ENCODE results near the gene FADS1.

FADS1 gene

GRCh38 chr11:61766353-61766841, 50.4 kb downstream of the FADS1 start:
- DNase-seq = no peak
- TF ChIP-seq POLR2A (IDR thresholded peaks at IDR 0.05; ENCODE audit: low read length) (no peak), GATA1 (IDR thresholded peaks at IDR 0.05; ENCODE audit: low read depth, low read length) (no peak)

GRCh38 chr11:61765550-61766253, 51.1 kb downstream of the FADS1 start:
- TF ChIP-seq GATA1 (IDR thresholded peaks at IDR 0.05; ENCODE audit: low read depth, low read length) (no peak), POLR2A (IDR thresholded peaks at IDR 0.05; ENCODE audit: low read length) (no peak)
- no peak for DNase-seq

DNA sequence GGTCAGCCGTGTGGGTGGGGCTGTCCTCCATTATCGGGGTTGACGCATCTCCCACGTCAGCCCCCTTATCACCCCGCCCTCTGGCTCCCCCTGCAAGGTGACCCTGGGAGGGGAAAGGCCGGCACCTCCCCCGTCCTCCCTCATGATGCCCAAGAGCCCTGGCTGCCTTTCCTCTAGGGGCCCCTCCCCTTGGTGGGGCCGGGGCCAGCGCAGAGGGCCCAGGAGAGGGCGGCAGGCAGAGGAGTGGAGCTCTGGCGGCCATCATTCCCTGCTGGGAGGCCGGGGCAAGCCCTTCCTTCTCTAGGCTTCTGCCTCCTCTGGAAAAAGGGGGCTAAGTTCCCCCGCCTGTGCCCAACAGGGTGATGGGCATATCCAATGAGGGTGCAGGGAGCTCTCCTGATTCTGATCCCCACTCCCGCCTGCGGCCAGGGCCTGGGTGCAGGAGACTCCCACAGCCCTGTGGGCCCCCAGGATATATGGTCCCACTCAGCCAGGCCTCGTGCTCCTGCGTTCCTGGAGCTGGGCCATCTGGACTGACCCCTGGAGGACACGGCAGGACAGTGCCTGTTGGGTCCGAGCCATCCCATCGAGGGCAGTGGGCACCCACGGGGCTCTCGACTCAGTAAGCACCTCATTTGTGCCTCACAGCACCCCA, 52.1 kb downstream of the FADS1 start:
- DNase-seq = peak in 1 of 2 experiments; percentile 20

GRCh38 chr11:61763930-61764605, 52.7 kb downstream of the FADS1 start:
- no peak for DNase-seq
- TF ChIP-seq GATA1 (IDR thresholded peaks at IDR 0.05; ENCODE audit: low read depth, low read length) = no peak
- no peak for TF ChIP-seq POLR2A (IDR thresholded peaks at IDR 0.05; ENCODE audit: low read length)

More for the DNA sequence above, 52.1 kb downstream of the FADS1 start:
- no peak for TF ChIP-seq GATA1 (IDR thresholded peaks at IDR 0.05; ENCODE audit: low read depth, low read length)

- no peak for DNase-seq
- TF ChIP-seq POLR2A (IDR thresholded peaks at IDR 0.05; ENCODE audit: low read length) (no peak), GATA1 (IDR thresholded peaks at IDR 0.05; ENCODE audit: low read depth, low read length) (no peak)
These were observed 54.0 kb downstream of the FADS1 start for GRCh38 chr11:61762798-61763197.

- no peak for TF ChIP-seq GATA1 (IDR thresholded peaks at IDR 0.05; ENCODE audit: low read depth, low read length)
- DNase-seq = no peak
These were observed 54.6 kb downstream of the FADS1 start for GRCh38 chr11:61762223-61762615.

DNA sequence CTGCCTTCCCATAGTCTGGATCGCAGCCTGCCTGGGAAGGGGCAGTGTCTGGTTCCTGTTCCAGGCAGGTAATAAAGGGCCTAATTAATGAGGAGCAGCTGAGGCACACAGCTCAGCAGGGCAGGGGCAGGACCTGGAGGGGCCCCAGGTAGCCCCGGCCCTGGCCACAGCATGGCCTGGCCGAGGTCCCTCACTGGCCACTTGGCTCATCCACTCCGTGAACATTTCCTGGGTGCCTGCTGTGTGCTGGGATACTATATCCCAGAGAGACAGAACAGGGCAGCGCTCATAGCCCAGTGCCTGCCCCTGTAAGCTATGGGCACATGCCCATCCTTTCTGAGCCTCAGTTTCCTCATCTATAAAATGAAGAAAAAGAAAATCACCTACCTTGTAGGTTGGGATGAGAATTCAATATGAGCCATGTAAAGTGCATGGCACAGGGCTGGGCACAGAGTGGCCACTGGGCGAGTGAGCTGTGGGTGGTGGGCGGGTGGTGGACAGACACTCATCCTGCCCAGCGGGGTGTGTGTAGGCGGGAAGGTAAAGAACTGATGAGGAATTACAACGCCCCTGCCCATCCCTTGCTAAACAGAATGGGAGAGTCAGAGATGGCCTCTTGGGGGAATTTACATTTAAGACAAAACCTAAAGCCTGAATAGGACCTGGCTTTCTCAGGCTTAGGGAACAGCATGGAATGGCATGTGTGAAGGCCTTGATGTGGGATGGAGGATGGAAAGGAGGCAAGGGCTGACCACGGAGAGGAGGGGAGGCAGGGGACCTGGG, 55.2 kb downstream of the FADS1 start:
- TF ChIP-seq POLR2A (IDR thresholded peaks at IDR 0.05; ENCODE audit: low read length) (no peak), GATA1 (IDR thresholded peaks at IDR 0.05; ENCODE audit: low read depth, low read length) (no peak)
- no peak for DNase-seq

- TF ChIP-seq POLR2A (IDR thresholded peaks at IDR 0.05; ENCODE audit: low read length) (no peak), GATA1 (IDR thresholded peaks at IDR 0.05; ENCODE audit: low read depth, low read length) (no peak)
- DNase-seq = no peak
These were observed 55.9 kb downstream of the FADS1 start for GRCh38 chr11:61760946-61761345.

DNA sequence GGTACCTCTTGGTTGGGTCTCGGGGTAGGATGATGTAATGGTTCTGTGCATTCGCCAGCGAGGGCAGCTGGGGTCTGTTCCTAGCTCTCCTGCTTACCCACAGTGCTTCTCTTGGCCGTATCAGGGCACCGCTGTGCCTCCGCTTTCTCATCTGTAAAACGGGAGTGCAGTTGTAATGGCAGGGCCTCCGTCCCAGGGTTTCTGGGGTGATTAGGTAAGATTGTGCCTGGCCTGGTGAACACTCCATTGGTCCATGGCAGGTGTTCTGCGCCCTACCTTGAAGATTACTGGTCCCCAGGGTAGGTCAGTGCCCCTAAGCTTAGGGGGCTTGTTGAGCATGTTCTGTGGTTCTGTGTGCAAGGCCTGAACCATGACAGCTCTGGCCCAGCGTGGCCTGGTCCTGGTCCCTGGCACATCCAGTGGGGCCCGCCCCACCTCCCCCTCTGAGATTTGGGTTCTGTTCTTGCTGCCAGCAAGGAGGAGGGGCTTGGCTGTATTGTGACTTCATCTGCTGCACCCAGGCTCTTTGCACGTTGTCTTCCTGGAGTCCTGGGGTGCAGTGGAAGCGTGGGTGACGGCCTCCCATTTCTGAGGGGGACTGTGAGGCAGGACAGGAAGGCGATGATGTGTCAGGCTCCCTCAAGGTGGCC, 59.5 kb downstream of the FADS1 start:
- no peak for TF ChIP-seq GATA1 (IDR thresholded peaks at IDR 0.05; ENCODE audit: low read depth, low read length)
- no peak for DNase-seq

DNA sequence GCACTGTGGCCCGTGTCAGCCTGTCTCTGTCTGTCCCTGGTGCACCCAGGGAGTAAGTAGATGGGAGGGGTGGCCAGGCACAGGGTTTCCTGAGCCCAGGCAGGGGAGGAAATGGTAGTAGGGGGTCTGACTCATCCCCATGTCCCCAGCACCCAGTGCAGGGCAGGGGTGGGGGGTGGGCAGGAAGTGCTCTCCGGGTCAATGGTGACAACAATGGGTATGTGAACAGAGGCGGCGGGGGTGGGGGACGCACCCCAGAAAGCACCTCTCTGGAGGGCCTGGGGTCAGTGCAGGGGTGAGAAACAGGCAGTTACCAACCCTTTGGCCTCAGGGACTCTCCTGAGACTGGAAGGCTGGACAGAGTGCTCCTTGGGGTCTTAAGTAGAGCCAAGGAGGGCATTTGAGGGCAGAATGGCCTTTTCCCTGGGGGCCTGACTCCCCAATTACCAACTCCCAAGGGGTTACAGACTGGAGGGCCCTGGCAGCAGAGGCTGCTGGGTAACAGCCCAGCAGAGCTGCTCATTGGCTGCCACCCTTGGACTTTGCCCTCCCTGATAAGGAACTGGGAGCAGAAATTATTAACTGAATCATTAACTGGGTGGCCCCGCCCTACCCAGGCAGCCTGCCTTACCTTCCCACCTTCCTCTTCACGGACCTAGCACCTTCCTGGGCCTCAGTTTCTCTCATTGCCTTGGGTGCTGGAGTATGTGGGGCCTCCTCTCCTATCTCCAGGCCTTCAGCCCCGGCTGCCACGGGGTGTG, 60.2 kb downstream of the FADS1 start:
- DNase-seq = peak; percentile 68 to 81

DNA sequence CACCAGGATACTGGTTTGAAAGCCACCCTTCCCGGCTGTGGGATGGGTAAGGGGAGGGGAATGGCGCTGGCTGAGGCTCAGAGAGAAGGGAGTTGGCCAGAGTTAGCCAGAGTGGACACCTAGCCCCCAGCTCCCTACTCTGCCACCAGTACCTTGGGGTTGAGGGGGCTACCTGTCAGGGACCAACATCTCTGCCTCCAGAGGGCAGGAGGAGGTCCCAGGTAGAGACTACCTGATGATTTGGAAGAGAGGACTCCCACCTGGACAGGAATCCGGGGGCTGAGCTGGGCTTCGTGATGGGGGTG, 60.7 kb downstream of the FADS1 start:
- DNase-seq = no peak
- TF ChIP-seq GATA1 (IDR thresholded peaks at IDR 0.05; ENCODE audit: low read depth, low read length) = no peak
- TF ChIP-seq POLR2A (IDR thresholded peaks at IDR 0.05; ENCODE audit: low read length) = no peak

More for the DNA sequence above, 60.2 kb downstream of the FADS1 start:
- TF ChIP-seq POLR2A (IDR thresholded peaks at IDR 0.05; ENCODE audit: low read length) (no peak), GATA1 (IDR thresholded peaks at IDR 0.05; ENCODE audit: low read depth, low read length) (no peak)

DNA sequence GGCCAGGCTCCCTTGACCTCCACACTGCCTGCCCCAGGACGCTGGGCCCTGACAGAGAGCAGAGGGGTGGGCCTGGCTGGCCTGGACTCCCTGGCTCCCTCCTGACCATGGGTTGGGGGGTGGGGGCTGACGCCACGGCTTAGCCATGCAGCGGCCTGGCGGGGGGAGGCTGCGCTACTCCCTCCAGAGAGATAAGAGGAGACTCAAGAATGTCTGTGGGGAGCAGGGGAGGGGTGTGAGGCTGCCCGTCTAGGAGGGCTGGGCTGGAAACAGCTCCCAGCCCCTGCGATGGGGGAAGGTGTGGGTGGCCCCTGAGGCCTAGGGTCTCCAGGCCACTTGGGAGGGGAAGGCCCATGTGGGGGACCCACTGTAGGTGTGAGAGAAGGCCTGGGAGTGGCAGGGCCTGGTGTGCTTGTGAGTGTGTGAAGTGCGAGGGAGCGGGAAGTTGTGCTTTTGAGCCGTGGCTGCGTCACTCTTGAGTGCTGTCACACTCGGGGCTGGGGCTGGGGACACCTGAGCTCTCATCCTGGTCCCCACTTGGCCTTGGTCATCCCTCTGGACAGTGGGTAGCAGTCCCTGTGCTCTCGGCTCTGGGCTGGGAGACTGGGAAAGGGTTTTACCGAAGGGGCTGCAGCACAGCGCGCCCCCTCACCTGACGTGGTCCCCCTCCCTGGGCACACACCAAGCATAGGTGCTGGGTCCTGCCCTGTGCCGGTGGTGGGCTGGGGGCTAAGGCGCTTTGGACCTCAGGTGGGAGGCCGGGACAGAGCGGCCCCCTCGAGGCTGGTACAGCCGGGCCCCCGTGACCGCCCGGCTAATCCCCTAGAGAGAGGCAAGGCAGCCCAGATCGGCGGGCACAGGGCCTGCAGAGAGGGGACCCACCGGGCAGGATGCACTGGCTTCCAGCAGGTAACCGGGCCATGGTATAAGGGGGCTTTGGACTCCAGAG, 62.0 kb downstream of the FADS1 start:
- TF ChIP-seq POLR2A (IDR thresholded peaks at IDR 0.05; ENCODE audit: low read length) = no peak
- TF ChIP-seq GATA1 (IDR thresholded peaks at IDR 0.05; ENCODE audit: low read depth, low read length) = no peak
- peak; percentile 49 to 57 for DNase-seq

Data from erythroblast (primary cell).